ENCODE measurements around the gene SDHAF3. TPM values are rescaled to one million over a fixed set of nuclear protein-coding genes. Genes with fewer than 3 reads are reported as not detected.

Gene SDHAF3
- total and polyA plus RNA-seq, 2 of the 8 experiments (the other 6 are each of a cell fraction or from before 2014, with no cell fraction given): 12.0 to 31.3 TPM

DNA sequence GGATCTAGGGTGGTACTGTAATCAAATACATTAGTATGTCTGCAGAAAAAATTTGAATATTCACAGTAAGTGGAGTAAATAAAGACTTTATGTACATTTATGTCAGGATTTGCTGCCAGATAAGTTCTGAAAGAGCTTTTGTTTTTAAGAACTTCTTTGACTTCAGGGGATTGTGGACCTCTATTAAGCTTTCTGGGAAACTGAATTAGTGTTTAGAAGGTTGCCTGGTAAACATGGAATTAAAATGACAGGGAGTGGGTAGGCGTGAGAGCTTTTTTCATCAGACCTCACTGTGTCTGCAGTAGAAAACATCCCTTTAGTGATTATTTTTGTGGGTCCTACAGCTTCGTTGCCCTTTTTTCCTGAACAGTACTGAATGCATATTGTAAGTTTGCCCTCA, 15.7 kb downstream of the SDHAF3 start (continued):
- no peak for TF ChIP-seq CHD1 (IDR thresholded peaks at IDR 0.05; ENCODE audit: low read depth, low read length)
- no peak for TF ChIP-seq CBX8 (IDR thresholded peaks at IDR 0.05; ENCODE audit: borderline replicate concordance, low read depth, low read length)
- TF ChIP-seq RBBP5 (IDR thresholded peaks at IDR 0.05; ENCODE audit: borderline replicate concordance, low read depth, low read length): no peak
- TF ChIP-seq POLR2A (IDR thresholded peaks at IDR 0.05; ENCODE audit: control extremely low read depth in 1 of 2, low read depth in 2 of 2, low read length in 2 of 2): no peak
- no peak for TF ChIP-seq TBP (IDR thresholded peaks at IDR 0.05; ENCODE audit: low read depth, low read length)
- no peak for TF ChIP-seq HDAC2 (IDR thresholded peaks at IDR 0.05; ENCODE audit: borderline replicate concordance in 1 of 2, low read depth in 2 of 2, low read length in 2 of 2)

Data from H1 (cell line).